ENCODE data around the gene ACBD5.
"Not testable (repeated sequence)": the region's sequence is repeated elsewhere in the genome, so short reads cannot be mapped to it uniquely, and the experiment has no call there.

The ACBD5 gene

GRCh38 chr10:27240212-27241009, at the start of gene ACBD5:
Gene ACBD5 (minus strand): TSS chr10:27240797. CDS start chr10:27240688, 109 bp downstream.
- peak within 1 kb of the TSS; percentile 77 for H3K4me3 ChIP-seq (ENCODE audit: low read depth, low read length)

GRCh38 chr10:27285093-27285492, 44.5 kb upstream of the ACBD5 start:
- no peak overlapping the region for H3K4me3 ChIP-seq (ENCODE audit: low read depth, low read length)

GRCh38 chr10:27276581-27276980, 36.0 kb upstream of the ACBD5 start:
- no peak overlapping the region for H3K4me3 ChIP-seq (ENCODE audit: low read depth, low read length)

- H3K4me3 ChIP-seq (ENCODE audit: low read depth, low read length), result not testable (repeated sequence)
These were observed 25.4 kb upstream of the ACBD5 start for GRCh38 chr10:27266025-27266424.

- H3K4me3 ChIP-seq (ENCODE audit: low read depth, low read length), result not testable (repeated sequence)
These were observed 22.2 kb upstream of the ACBD5 start for GRCh38 chr10:27262788-27263187.

- H3K4me3 ChIP-seq (ENCODE audit: low read depth, low read length), result peak overlapping the region; percentile 68
These were observed 18.5 kb upstream of the ACBD5 start for GRCh38 chr10:27258838-27259812.

- H3K4me3 ChIP-seq (ENCODE audit: low read depth, low read length), result peak overlapping the region; percentile 68
These were observed 17.9 kb upstream of the ACBD5 start for GRCh38 chr10:27258492-27258837.

GRCh38 chr10:27256299-27257189, 15.9 kb upstream of the ACBD5 start:
- H3K4me3 ChIP-seq (ENCODE audit: low read depth, low read length), result no peak overlapping the region

GRCh38 chr10:27253576-27253975, 13.0 kb upstream of the ACBD5 start:
- no peak overlapping the region for H3K4me3 ChIP-seq (ENCODE audit: low read depth, low read length)

GRCh38 chr10:27252267-27253000, 11.8 kb upstream of the ACBD5 start:
- peak overlapping the region; percentile 20 for H3K4me3 ChIP-seq (ENCODE audit: low read depth, low read length)

GRCh38 chr10:27251554-27251953, 11.0 kb upstream of the ACBD5 start:
- H3K4me3 ChIP-seq (ENCODE audit: low read depth, low read length), result no peak overlapping the region

GRCh38 chr10:27248215-27248614, 7.6 kb upstream of the ACBD5 start:
- H3K4me3 ChIP-seq (ENCODE audit: low read depth, low read length), result no peak overlapping the region

- H3K4me3 ChIP-seq (ENCODE audit: low read depth, low read length), result no peak overlapping the region
These were observed 6.8 kb upstream of the ACBD5 start for GRCh38 chr10:27247441-27247840.

GRCh38 chr10:27247006-27247405, 6.4 kb upstream of the ACBD5 start:
- no peak overlapping the region for H3K4me3 ChIP-seq (ENCODE audit: low read depth, low read length)

GRCh38 chr10:27245836-27246235, 5.2 kb upstream of the ACBD5 start:
- H3K4me3 ChIP-seq (ENCODE audit: low read depth, low read length), result no peak overlapping the region

GRCh38 chr10:27244976-27245375, 4.4 kb upstream of the ACBD5 start:
- no peak overlapping the region for H3K4me3 ChIP-seq (ENCODE audit: low read depth, low read length)

- H3K4me3 ChIP-seq (ENCODE audit: low read depth, low read length), result peak overlapping the region; percentile 77
These were observed 2.5 kb upstream of the ACBD5 start for GRCh38 chr10:27242951-27243551.

GRCh38 chr10:27242473-27242950, 1.9 kb upstream of the ACBD5 start:
- H3K4me3 ChIP-seq (ENCODE audit: low read depth, low read length), result peak overlapping the region; percentile 77

- peak overlapping the region; percentile 77 for H3K4me3 ChIP-seq (ENCODE audit: low read depth, low read length)
These were observed 1.3 kb upstream of the ACBD5 start for GRCh38 chr10:27241652-27242472.
